Measurements from ENCODE around the gene SLC36A2.

DNA sequence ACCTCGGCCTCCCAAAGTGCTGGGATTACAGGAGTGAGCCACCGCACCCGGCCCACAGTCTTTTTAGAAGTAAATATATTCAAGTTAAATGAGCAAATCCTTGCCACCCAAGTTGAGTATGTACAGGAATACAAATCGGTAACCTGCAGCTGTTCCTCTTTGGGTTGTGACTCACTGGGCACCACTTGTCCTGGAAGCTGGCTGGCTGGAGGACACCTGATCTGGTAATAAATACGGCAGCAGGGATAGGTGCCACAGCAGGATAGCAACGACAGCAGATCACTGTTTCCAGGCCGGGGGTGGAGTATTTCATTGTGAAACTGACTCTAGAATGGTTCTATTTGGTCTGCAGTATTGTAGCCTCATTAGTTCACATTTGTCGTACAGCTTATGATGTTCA, 35.7 kb upstream of the SLC36A2 start:
- no peak for TF ChIP-seq POLR2A (IDR thresholded peaks at IDR 0.05; ENCODE audit: low read depth, low read length)
- no peak for TF ChIP-seq TAF1 (IDR thresholded peaks at IDR 0.05; ENCODE audit: low read depth, low read length)
